OCI-LY1 (cell line): Measurements from ENCODE around the gene MMP11.

Experiments
- H2AFZ ChIP-seq: fragments of 200-600 bp; sonication (generic), shearing (Covaris generic); 2 replicates; pipeline ENCODE4 v1.6.0; 2014; ENCODE audit warnings: antibody characterized with exemption, mild to moderate bottlenecking, low read length
- H3F3A ChIP-seq: fragments of 200-600 bp; sonication (generic), shearing (Covaris generic); 2 replicates; pipeline ENCODE4 v1.6.0; 2014; ENCODE audit warnings: mild to moderate bottlenecking, antibody characterized with exemption, low read length, moderate library complexity; ENCODE audit not compliant: insufficient read depth
- H3K27ac ChIP-seq: fragments of 200-600 bp; sonication (generic); 2 replicates; pipeline ENCODE4 v1.5.1; 2014; ENCODE audit warnings: low read length, mixed run types, mild to moderate bottlenecking, low read depth; ENCODE audit not compliant: poor library complexity, severe bottlenecking
- H3K27me3 ChIP-seq: fragments of 200-600 bp; sonication (generic); 2 replicates; pipeline ENCODE4 v1.6.0; 2014; ENCODE audit warnings: antibody characterized with exemption, mild to moderate bottlenecking, low read length, moderate library complexity; ENCODE audit not compliant: insufficient read depth
- H3K36me3 ChIP-seq: fragments of 200-600 bp; sonication (generic); 2 replicates; pipeline ENCODE4 v1.6.1; 2014; ENCODE audit warnings: mild to moderate bottlenecking, antibody characterized with exemption, low read length, moderate library complexity, mixed read lengths; ENCODE audit not compliant: insufficient read depth
- H3K4me1 ChIP-seq: fragments of 200-600 bp; sonication (generic); 2 replicates; pipeline ENCODE4 v1.5.1; 2014; ENCODE audit warnings: mild to moderate bottlenecking, low read length, moderate library complexity; ENCODE audit not compliant: insufficient read depth, severe bottlenecking
- H3K4me2 ChIP-seq: fragments of 200-600 bp; sonication (generic), shearing (Covaris generic); 2 replicates; pipeline ENCODE4 v1.6.1; 2014; ENCODE audit warnings: low read length
- H3K4me3 ChIP-seq: fragments of 200-600 bp; sonication (generic); 2 replicates; pipeline ENCODE4 v1.5.1; 2014; ENCODE audit warnings: low read length, low read depth, mild to moderate bottlenecking, mixed read lengths; ENCODE audit not compliant: poor library complexity, severe bottlenecking
- H3K79me2 ChIP-seq: fragments of 200-600 bp; shearing (Covaris generic); 2 replicates; pipeline ENCODE4 v1.6.1; 2016; ENCODE audit warnings: mixed run types, low read length, mixed read lengths; ENCODE audit not compliant: insufficient read depth
- H3K9ac ChIP-seq: fragments of 200-600 bp; sonication (generic), shearing (Covaris generic); 2 replicates; pipeline ENCODE4 v1.6.1; 2014; ENCODE audit warnings: mild to moderate bottlenecking, low read length, mixed read lengths
- H3K9me2 ChIP-seq: fragments of 200-600 bp; sonication (generic), shearing (Covaris generic); 2 replicates; pipeline ENCODE4 v1.6.1; 2014; ENCODE audit warnings: low read depth, mild to moderate bottlenecking, low read length, mixed read lengths
- H3K9me3 ChIP-seq: fragments of 200-600 bp; shearing (Covaris generic); 2 replicates; pipeline ENCODE4 v1.6.1; 2014; ENCODE audit warnings: low read length, mixed read lengths
- H4K20me1 ChIP-seq: fragments of 200-600 bp; sonication (generic), shearing (Covaris generic); 2 replicates; pipeline ENCODE4 v1.6.0; 2016; ENCODE audit warnings: mild to moderate bottlenecking, low read length; ENCODE audit not compliant: insufficient read depth
- CTCF ChIP-seq: fragments of 200-600 bp; sonication (generic), shearing (Covaris generic); IDR thresholded peaks from 2 replicates; pipeline ENCODE4 v1.5.1; 2017; ENCODE audit warnings: mild to moderate bottlenecking, antibody characterized with exemption, low read length, moderate library complexity, mixed read lengths
- EZH2 ChIP-seq: fragments of 200-600 bp; sonication (generic), shearing (Covaris generic); IDR thresholded peaks from 2 replicates; pipeline ENCODE4 v1.8.0; 2017; ENCODE audit warnings: borderline replicate concordance, mixed run types, mild to moderate bottlenecking, antibody characterized with exemption, low read length, moderate library complexity, mixed read lengths

The MMP11 gene

GRCh38 chr22:23823331-23823791 is 50.7 kb downstream of the MMP11 start:
- no peak overlapping the region for H3K27ac ChIP-seq
- no peaks in the 10 kb centered on the region for H3K9me3 ChIP-seq
- H3K4me1 ChIP-seq, result peaks cover 22% of the 10 kb centered on the region
- no peaks in the 10 kb centered on the region for H4K20me1 ChIP-seq
- H3K9me2 ChIP-seq, result no peaks in the 10 kb centered on the region
- no peak overlapping the region for H2AFZ ChIP-seq
- TF ChIP-seq CTCF (no peak), EZH2 (no peak)
- H3K4me2 ChIP-seq, result no peak overlapping the region
- H3K4me3 ChIP-seq, result no peak overlapping the region
- no peaks in the 10 kb centered on the region for H3F3A ChIP-seq
- H3K36me3 ChIP-seq, result peaks cover 98% of the 10 kb centered on the region
- H3K79me2 ChIP-seq, result no peaks in the 10 kb centered on the region
- no peaks in the 10 kb centered on the region for H3K27me3 ChIP-seq
- H3K9ac ChIP-seq, result no peak overlapping the region

GRCh38 chr22:23824476-23825245 is 52.0 kb downstream of the MMP11 start:
- H3K79me2 ChIP-seq, result no peaks in the 10 kb centered on the region
- no peak overlapping the region for H3K4me2 ChIP-seq
- H3K9me2 ChIP-seq, result no peaks in the 10 kb centered on the region
- no peak overlapping the region for H3K4me3 ChIP-seq
- TF ChIP-seq EZH2, result no peak
- TF ChIP-seq CTCF, result no peak
- H4K20me1 ChIP-seq, result no peaks in the 10 kb centered on the region
- no peaks in the 10 kb centered on the region for H3F3A ChIP-seq
- peaks cover 98% of the 10 kb centered on the region for H3K36me3 ChIP-seq
- peaks cover 16% of the 10 kb centered on the region for H3K4me1 ChIP-seq
- no peak overlapping the region for H3K9ac ChIP-seq
- H3K27ac ChIP-seq, result peak overlapping the region; percentile 79
- no peaks in the 10 kb centered on the region for H3K9me3 ChIP-seq
- no peak overlapping the region for H2AFZ ChIP-seq
- H3K27me3 ChIP-seq, result no peaks in the 10 kb centered on the region

DNA sequence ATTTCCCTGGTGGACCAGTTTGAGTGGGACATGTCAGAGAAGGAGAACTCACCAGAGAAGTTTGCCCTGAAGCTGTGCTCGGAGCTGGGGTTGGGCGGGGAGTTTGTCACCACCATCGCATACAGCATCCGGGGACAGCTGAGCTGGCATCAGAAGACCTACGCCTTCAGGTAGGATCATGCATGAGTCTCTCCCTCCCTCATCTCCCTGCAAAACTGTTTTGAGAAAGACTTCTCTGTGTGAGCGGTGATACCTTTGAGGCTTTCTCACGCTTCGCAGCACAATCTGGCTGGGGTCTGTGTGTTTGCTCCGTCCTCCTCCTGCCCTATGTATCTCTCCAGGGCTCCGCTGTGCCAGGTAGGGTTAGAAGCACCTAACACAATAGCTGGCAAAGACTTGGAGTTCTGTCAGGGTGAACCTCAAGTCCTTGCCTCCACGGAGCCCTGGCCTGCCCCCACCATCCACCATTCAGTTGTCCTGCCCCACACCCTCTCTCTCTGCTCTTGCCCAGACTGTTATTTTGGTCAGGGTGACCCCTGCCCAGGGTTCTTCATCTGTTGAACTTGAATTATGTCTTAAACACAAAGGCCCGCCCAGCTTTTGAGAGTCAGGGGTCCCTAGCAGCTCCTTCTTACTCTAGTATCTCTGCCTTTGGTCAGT is 52.7 kb downstream of the MMP11 start:
- no peak overlapping the region for H3K4me2 ChIP-seq
- H3K9ac ChIP-seq, result peak overlapping the region; percentile 23; the same call in 1 of the 2 replicates
- no peak overlapping the region for H2AFZ ChIP-seq
- H3K27me3 ChIP-seq, result no peaks in the 10 kb centered on the region
- H3K36me3 ChIP-seq, result peaks cover 98% of the 10 kb centered on the region
- H3K9me3 ChIP-seq, result no peaks in the 10 kb centered on the region
- H3K9me2 ChIP-seq, result no peaks in the 10 kb centered on the region
- H3K4me3 ChIP-seq, result no peak overlapping the region
- peak overlapping the region; percentile 79 for H3K27ac ChIP-seq
- no peak for TF ChIP-seq CTCF
- no peak for TF ChIP-seq EZH2
- H3F3A ChIP-seq, result no peaks in the 10 kb centered on the region
- peaks cover 6% of the 10 kb centered on the region; the same call in 1 of the 2 replicates for H3K79me2 ChIP-seq
- peaks cover 12% of the 10 kb centered on the region for H3K4me1 ChIP-seq
- H4K20me1 ChIP-seq, result no peaks in the 10 kb centered on the region
